ENCODE measurements around the gene TAGAP. TPM values are rescaled to one million over a fixed set of nuclear protein-coding genes. Genes with fewer than 3 reads are reported as not detected.

TAGAP gene
- total and polyA plus RNA-seq, 4 donors: 0.23 to 5.8 (median 3.8) TPM

Other genes starting within 250 kb of the TAGAP start
- gene EZR, start 225.6 kb downstream of the TAGAP start, total RNA-seq: 10 to 100 TPM; 44.8 to 56.2 TPM
- gene EZR, start 225.6 kb downstream of the TAGAP start, polyA plus RNA-seq: 100 to 1,000 TPM in 1 of 2 donors, 10 to 100 TPM in 1; 13.4 to 127 TPM
- gene RSPH3, start 44.8 kb downstream of the TAGAP start, total RNA-seq: 1 to 10 TPM; 4.9 to 8.1 TPM
- 1 to 10 TPM; 2.7 to 4.6 TPM for gene RSPH3, start 44.8 kb downstream of the TAGAP start, polyA plus RNA-seq
- 1 to 10 TPM; 1.4 to 2.5 TPM for gene FNDC1, start 124.4 kb upstream of the TAGAP start, total RNA-seq
- under 1 TPM; 0.38 to 0.82 TPM for gene FNDC1, start 124.4 kb upstream of the TAGAP start, polyA plus RNA-seq

Data from aorta (tissue), 4 donors.